Measurements from ENCODE around the gene CELF5.
"Not testable (repeated sequence)": the region's sequence is repeated elsewhere in the genome, so short reads cannot be mapped to it uniquely, and the experiment has no call there.

CELF5 gene

GRCh38 chr19:3190470-3190770 is 34.0 kb upstream of the CELF5 start:
- DNase-seq (ENCODE audit: low read depth): no peak

GRCh38 chr19:3190921-3191805 is 33.3 kb upstream of the CELF5 start:
- DNase-seq (ENCODE audit: low read depth): no peak

GRCh38 chr19:3191806-3192104 is 32.7 kb upstream of the CELF5 start:
- not testable (repeated sequence) for DNase-seq (ENCODE audit: low read depth)

- no peak for DNase-seq (ENCODE audit: low read depth)
Observed at GRCh38 chr19:3192228-3192635, 32.2 kb upstream of the CELF5 start.

GRCh38 chr19:3192684-3193083 is 31.8 kb upstream of the CELF5 start:
- DNase-seq (ENCODE audit: low read depth): no peak

- DNase-seq (ENCODE audit: low read depth): no peak
Observed at GRCh38 chr19:3193256-3194105, 31.0 kb upstream of the CELF5 start.

GRCh38 chr19:3194106-3195087 is 30.1 kb upstream of the CELF5 start:
- no peak for DNase-seq (ENCODE audit: low read depth)

- no peak for DNase-seq (ENCODE audit: low read depth)
Observed at GRCh38 chr19:3196064-3196932, 28.2 kb upstream of the CELF5 start.

GRCh38 chr19:3196933-3197205 is 27.6 kb upstream of the CELF5 start:
- no peak for DNase-seq (ENCODE audit: low read depth)

GRCh38 chr19:3198901-3199700 is 25.4 kb upstream of the CELF5 start:
- no peak for DNase-seq (ENCODE audit: low read depth)

- no peak for DNase-seq (ENCODE audit: low read depth)
Observed at GRCh38 chr19:3201072-3201700, 23.3 kb upstream of the CELF5 start.

GRCh38 chr19:3201911-3202310 is 22.6 kb upstream of the CELF5 start:
- DNase-seq (ENCODE audit: low read depth): no peak

- no peak for DNase-seq (ENCODE audit: low read depth)
Observed at GRCh38 chr19:3202346-3202745, 22.1 kb upstream of the CELF5 start.

GRCh38 chr19:3202895-3203294 is 21.6 kb upstream of the CELF5 start:
- DNase-seq (ENCODE audit: low read depth): not testable (repeated sequence)

- no peak for DNase-seq (ENCODE audit: low read depth)
Observed at GRCh38 chr19:3203805-3204645, 20.4 kb upstream of the CELF5 start.

GRCh38 chr19:3204646-3205275 is 19.7 kb upstream of the CELF5 start:
- no peak for DNase-seq (ENCODE audit: low read depth)

- DNase-seq (ENCODE audit: low read depth): no peak
Observed at GRCh38 chr19:3206216-3206953, 18.1 kb upstream of the CELF5 start.
